GM10248 (cell line): ENCODE data around the gene PTPRB.

Experiments used
- CTCF ChIA-PET: fragments of 300-600 bp; sonication (Branson Sonifier 250); formaldehyde crosslinking; extraction: SDS; loops from one replicate; lab custom pipeline; 2021; ENCODE audit warnings: antibody characterized with exemption; lab: Yijun Ruan, JAX
- POLR2A ChIA-PET: fragments of 350-650 bp; sonication (Branson Sonifier 250); formaldehyde crosslinking; extraction: SDS; loops from one replicate; lab custom pipeline; 2020; ENCODE audit warnings: antibody characterized with exemption; lab: Yijun Ruan, JAX
- DNase-seq: peaks from one replicate; pipeline ENCODE4 v3.0.0; 2012; ENCODE audit errors: extremely low spot score
- CTCF ChIP-seq: IDR thresholded peaks from 2 replicates; pipeline ENCODE4 v1.5.1; 2012; ENCODE audit warnings: mild to moderate bottlenecking, low read depth; ENCODE audit errors: extremely low read depth, missing control alignments, control extremely low read depth

Gene PTPRB

GRCh38 chr12:70576341-70577282 lies 60.6 kb downstream of the PTPRB start:
- DNase-seq, result peak; percentile 34
- TF ChIP-seq CTCF, result peak; percentile 72
- ChIA-PET POLR2A (no interaction called here), CTCF (interaction anchor here (0.7 to 4.0 kb wide), 25 partner anchors 8 to 924 kb away, joined by 3 to 91 read pairs (median 4); no protein-coding TSS in a partner anchor)

- no peak for TF ChIP-seq CTCF
- ChIA-PET POLR2A (no interaction called here), CTCF (interaction anchor here (1.6 kb wide), 1 partner anchor 692 kb away, joined by 4 read pairs; no protein-coding TSS in a partner anchor)
- DNase-seq, result no peak
Measured at GRCh38 chr12:70571705-70572268, 65.4 kb downstream of the PTPRB start.

DNA sequence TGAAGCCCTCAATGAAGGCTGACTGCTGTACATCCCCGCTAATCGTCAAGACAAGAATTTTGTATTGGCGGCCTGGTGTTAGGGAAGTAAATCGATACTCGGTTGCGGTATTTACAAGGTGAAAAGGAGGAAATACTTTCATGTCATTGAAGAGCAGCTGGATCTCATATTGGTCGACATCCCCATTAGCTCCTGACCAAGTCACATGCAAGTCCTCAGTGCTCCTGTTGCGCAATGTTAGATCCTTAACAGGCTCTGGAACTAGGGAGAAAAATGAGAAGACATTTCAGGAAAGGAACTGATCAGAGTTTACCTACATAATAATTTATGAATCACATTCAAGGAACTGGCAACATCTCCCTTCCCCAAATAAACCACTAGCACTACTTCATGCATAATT lies 66.2 kb downstream of the PTPRB start:
- no peak for TF ChIP-seq CTCF
- no peak for DNase-seq
- CTCF ChIA-PET, result interaction anchor here (1.6 kb wide), 1 partner anchor 691 kb away, joined by 4 read pairs; no protein-coding TSS in a partner anchor
- POLR2A ChIA-PET, result no interaction called here

GRCh38 chr12:70561550-70561949 lies 75.7 kb downstream of the PTPRB start:
- TF ChIP-seq CTCF, result no peak
- POLR2A ChIA-PET, result no interaction called here
- DNase-seq, result no peak
- CTCF ChIA-PET, result interaction anchor here (1.2 kb wide), 1 partner anchor 15 kb away, joined by 3 read pairs; no protein-coding TSS in a partner anchor

DNA sequence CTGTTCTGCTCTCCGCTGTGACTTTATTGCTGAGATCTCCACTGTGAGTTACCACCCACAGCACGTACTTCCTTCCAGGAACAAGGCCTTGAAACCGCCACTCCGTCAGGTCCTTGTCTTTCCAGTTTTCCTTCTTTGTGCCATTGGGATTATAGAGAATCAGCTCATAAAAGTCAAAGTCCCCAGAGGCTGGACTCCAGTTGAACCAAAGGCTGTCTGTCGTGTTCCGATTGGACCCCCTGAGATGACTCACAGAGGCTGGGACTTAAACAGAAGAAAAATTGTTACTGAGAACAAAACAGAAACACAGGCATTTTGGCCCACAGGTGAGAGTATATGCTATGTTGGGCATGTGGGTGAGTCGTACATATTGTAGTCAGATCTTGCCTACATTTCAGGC lies 76.6 kb downstream of the PTPRB start:
- no peak for TF ChIP-seq CTCF
- POLR2A ChIA-PET, result no interaction called here
- CTCF ChIA-PET, result interaction anchor here (0.8 kb wide), 1 partner anchor 682 kb away, joined by 3 read pairs; no protein-coding TSS in a partner anchor
- no peak for DNase-seq

DNA sequence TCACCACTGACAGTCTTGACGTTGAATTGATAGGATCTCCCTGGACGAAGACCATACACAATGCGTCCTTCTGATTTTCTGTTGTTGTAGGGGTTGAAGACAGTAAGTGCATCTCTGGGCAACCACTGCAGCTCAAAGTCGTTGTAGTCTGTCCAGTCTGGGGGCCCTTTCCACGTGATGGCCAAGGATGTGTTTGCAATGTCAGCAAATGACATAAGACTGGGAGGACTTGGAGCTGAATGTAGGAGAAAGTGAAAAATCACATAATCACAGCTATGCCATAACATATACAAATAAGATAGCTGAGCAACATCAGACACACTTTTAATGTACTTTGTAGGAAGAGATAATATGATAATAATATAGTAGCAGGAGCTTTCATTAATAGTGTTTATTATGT lies 77.8 kb downstream of the PTPRB start:
- DNase-seq, result no peak
- POLR2A ChIA-PET, result no interaction called here
- no peak for TF ChIP-seq CTCF
- CTCF ChIA-PET, result no interaction called here
